ENCODE results near the gene NR2C1. TPM values are rescaled to one million over a fixed set of nuclear protein-coding genes. Genes with fewer than 3 reads are reported as not detected.

NR2C1 gene
- total RNA-seq, 2 experiments from 2014 or later: 42.8 to 43.4 TPM

DNA sequence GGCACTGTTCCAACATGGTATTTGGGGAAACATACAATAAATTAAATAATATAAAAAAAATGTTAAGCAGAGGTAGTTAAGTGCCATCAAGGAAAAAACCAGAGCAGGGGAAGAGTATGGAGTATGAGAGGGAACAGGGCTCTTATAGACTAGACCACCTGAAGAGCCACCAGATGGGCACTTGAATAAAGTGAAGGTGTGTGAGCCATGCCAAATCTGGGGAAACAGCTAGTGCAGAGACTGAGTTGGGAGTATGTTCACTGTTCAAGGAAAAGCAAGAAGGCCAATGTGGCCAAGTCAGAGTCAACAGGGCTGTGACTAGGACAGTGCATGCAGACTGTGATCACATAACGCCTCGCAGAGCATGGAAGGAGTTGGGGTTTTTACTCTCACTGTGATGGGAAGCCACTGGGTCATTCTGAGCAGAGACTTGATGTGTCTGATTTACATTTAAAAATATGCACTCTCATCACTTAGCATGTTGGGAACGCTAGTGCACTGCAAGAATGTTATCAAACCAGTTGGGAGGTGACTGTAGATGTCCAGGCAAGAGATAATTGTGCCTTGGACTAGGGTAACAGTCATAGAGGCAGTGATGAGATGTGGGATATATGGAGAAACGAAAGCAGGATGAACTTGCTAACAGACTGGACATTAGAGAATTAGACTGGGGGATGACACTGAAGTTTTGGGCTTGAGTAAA, 95.5 kb downstream of the NR2C1 start:
- Histone ChIP-seq H3K4me1 (ENCODE audit: insufficient read depth, low read length, poor library complexity, severe bottlenecking) (peaks cover 14% of the 10 kb centered on the region), H3K4me2 (ENCODE audit: low read length) (no peak overlapping the region), H2AFZ (ENCODE audit: low read length) (no peak overlapping the region), H3K9me2 (ENCODE audit: insufficient read depth, low read length) (no peaks in the 10 kb centered on the region), H3K27ac (ENCODE audit: low read depth, low read length, poor library complexity, severe bottlenecking) (no peak overlapping the region), H3K79me2 (ENCODE audit: insufficient read depth, low read depth, low read length) (peaks cover 24% of the 10 kb centered on the region; the same call in 1 of the 2 replicates), H3K36me3 (ENCODE audit: insufficient read depth, low read length) (peaks cover 27% of the 10 kb centered on the region), H3K9me3 (ENCODE audit: low read length) (no peaks in the 10 kb centered on the region), H3K4me3 (ENCODE audit: low read depth, low read length, poor library complexity, severe bottlenecking) (no peak overlapping the region), H4K20me1 (ENCODE audit: insufficient read depth, low read length) (no peaks in the 10 kb centered on the region)
- no peak for DNase-seq (ENCODE audit: low spot score)
- no TSS peak for BruUV-seq (replicated peaks)
- POLR2A ChIA-PET: interaction anchor here (0.6 to 1.6 kb wide), 4 partner anchors 9 to 75 kb away, joined by 3 to 5 read pairs (median 4); no protein-coding TSS in a partner anchor
- CTCF ChIA-PET (ENCODE audit: unreplicated experiment): no interaction called here
- TF ChIP-seq, protein P1, sequence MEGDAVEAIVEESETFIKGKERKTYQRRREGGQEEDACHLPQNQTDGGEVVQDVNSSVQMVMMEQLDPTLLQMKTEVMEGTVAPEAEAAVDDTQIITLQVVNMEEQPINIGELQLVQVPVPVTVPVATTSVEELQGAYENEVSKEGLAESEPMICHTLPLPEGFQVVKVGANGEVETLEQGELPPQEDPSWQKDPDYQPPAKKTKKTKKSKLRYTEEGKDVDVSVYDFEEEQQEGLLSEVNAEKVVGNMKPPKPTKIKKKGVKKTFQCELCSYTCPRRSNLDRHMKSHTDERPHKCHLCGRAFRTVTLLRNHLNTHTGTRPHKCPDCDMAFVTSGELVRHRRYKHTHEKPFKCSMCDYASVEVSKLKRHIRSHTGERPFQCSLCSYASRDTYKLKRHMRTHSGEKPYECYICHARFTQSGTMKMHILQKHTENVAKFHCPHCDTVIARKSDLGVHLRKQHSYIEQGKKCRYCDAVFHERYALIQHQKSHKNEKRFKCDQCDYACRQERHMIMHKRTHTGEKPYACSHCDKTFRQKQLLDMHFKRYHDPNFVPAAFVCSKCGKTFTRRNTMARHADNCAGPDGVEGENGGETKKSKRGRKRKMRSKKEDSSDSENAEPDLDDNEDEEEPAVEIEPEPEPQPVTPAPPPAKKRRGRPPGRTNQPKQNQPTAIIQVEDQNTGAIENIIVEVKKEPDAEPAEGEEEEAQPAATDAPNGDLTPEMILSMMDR (conservative IDR thresholded peaks at IDR 0.05; ENCODE audit: low read length): no peak
- no peak for TF ChIP-seq EZH2phosphoT487 (IDR thresholded peaks at IDR 0.05; ENCODE audit: borderline replicate concordance, low read depth, low read length)
- intact Hi-C loops (cut with micrococcal nuclease; ENCODE audit: unreplicated experiment): no loop called here

DNA sequence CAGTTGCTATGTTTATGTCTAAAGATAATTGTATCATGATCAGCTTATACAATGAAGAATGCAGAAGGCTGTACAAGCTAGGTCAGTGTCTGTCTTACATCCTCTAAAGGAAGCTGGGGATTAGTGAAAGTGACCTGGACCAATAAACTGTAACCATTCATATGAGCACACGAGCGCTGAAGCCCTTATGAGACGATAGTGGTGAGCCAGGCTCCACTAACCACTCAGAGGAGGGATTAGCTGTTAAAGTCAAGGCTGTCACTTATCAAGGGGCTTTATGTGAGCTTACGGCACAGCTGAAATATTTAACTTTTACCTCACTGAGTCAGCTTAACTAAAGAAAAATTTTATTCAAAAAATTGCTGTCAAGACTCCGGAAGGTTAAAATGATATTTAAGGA, 100.2 kb downstream of the NR2C1 start:
- Histone ChIP-seq H4K20me1 (ENCODE audit: insufficient read depth, low read length) (no peaks in the 10 kb centered on the region), H3K9me2 (ENCODE audit: insufficient read depth, low read length) (no peaks in the 10 kb centered on the region), H3K9me3 (ENCODE audit: low read length) (no peaks in the 10 kb centered on the region), H3K4me3 (ENCODE audit: low read depth, low read length, poor library complexity, severe bottlenecking) (peak overlapping the region; percentile 18), H3K27ac (ENCODE audit: low read depth, low read length, poor library complexity, severe bottlenecking) (peak overlapping the region; percentile 39), H3K36me3 (ENCODE audit: insufficient read depth, low read length) (peaks cover 46% of the 10 kb centered on the region), H3K4me2 (ENCODE audit: low read length) (peak overlapping the region; percentile 46), H3K79me2 (ENCODE audit: insufficient read depth, low read depth, low read length) (peaks cover 19% of the 10 kb centered on the region; the same call in 1 of the 2 replicates), H2AFZ (ENCODE audit: low read length) (no peak overlapping the region), H3K4me1 (ENCODE audit: insufficient read depth, low read length, poor library complexity, severe bottlenecking) (peaks cover 52% of the 10 kb centered on the region)
- DNase-seq (ENCODE audit: low spot score): peak; percentile 68
- ChIA-PET POLR2A (interaction anchor here (0.5 to 2.1 kb wide), 10 partner anchors 8 to 767 kb away, joined by 3 to 13 read pairs (median 4); partner anchors contain the start of gene NDUFA12), CTCF (ENCODE audit: unreplicated experiment) (interaction anchor here (0.9 to 1.8 kb wide), 2 partner anchors 9 to 17 kb away, joined by 3 to 5 read pairs; no protein-coding TSS in a partner anchor)
- TF ChIP-seq EZH2phosphoT487 (IDR thresholded peaks at IDR 0.05; ENCODE audit: borderline replicate concordance, low read depth, low read length): no peak
- TF ChIP-seq, protein P1 (conservative IDR thresholded peaks at IDR 0.05; ENCODE audit: low read length): no peak
- BruUV-seq (replicated peaks): no TSS peak
- intact Hi-C loops (cut with micrococcal nuclease; ENCODE audit: unreplicated experiment): no loop called here

DNA sequence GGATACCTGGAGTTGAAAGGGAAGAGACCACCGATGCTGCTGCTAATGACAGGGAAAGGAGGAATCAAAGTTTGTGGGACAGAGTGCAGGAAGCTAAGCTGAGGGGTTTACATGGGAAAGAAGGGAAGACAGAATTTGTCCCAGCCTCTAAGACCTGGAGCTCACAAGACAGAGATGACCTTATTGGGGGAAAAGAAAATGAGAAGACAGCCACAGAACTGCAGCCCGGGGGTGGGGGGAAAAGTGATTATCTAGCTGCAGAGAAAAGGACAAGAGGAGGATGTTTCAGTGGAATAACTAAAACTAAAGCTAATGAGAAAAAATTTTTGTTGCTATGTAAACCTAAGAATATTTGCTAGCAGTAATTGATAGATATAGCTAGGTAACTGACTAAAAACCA, 100.6 kb downstream of the NR2C1 start:
- H3K79me2 ChIP-seq (ENCODE audit: insufficient read depth, low read depth, low read length): peaks cover 19% of the 10 kb centered on the region; the same call in 1 of the 2 replicates
- CTCF ChIA-PET (ENCODE audit: unreplicated experiment): interaction anchor here (0.6 to 1.8 kb wide), 3 partner anchors 9 to 346 kb away, joined by 3 to 8 read pairs (median 5); no protein-coding TSS in a partner anchor
- intact Hi-C loops (cut with micrococcal nuclease; ENCODE audit: unreplicated experiment): no loop called here
- TF ChIP-seq, protein P1 (conservative IDR thresholded peaks at IDR 0.05; ENCODE audit: low read length): no peak
- TF ChIP-seq EZH2phosphoT487 (IDR thresholded peaks at IDR 0.05; ENCODE audit: borderline replicate concordance, low read depth, low read length): no peak
- BruUV-seq (replicated peaks): no TSS peak
- H3K4me1 ChIP-seq (ENCODE audit: insufficient read depth, low read length, poor library complexity, severe bottlenecking): peaks cover 56% of the 10 kb centered on the region
- DNase-seq (ENCODE audit: low spot score): no peak
- peak overlapping the region; percentile 46 for H3K4me2 ChIP-seq (ENCODE audit: low read length)
- no peaks in the 10 kb centered on the region for H3K9me2 ChIP-seq (ENCODE audit: insufficient read depth, low read length)
- peaks cover 44% of the 10 kb centered on the region for H3K36me3 ChIP-seq (ENCODE audit: insufficient read depth, low read length)
- H2AFZ ChIP-seq (ENCODE audit: low read length): no peak overlapping the region
- H4K20me1 ChIP-seq (ENCODE audit: insufficient read depth, low read length): no peaks in the 10 kb centered on the region
- H3K9me3 ChIP-seq (ENCODE audit: low read length): no peaks in the 10 kb centered on the region
- POLR2A ChIA-PET: interaction anchor here (0.6 to 2.1 kb wide), 10 partner anchors 8 to 294 kb away, joined by 3 to 13 read pairs (median 4); partner anchors contain the start of gene NDUFA12
- H3K27ac ChIP-seq (ENCODE audit: low read depth, low read length, poor library complexity, severe bottlenecking): peak overlapping the region; percentile 39
- H3K4me3 ChIP-seq (ENCODE audit: low read depth, low read length, poor library complexity, severe bottlenecking): peak overlapping the region; percentile 18
